K562 (cell line): Measurements from ENCODE around the gene ATXN1. TPM values are rescaled to one million over a fixed set of nuclear protein-coding genes. Genes with fewer than 3 reads are reported as not detected.

Experiments used
- ATAC-seq: fragments of 200-7000 bp; cut with Tn5 transposase; 3 replicates; pipeline ENCODE4 v1.9.1; 2020; ENCODE audit warnings: moderate library complexity
- BruUV-seq: library from RNA; stranded (reverse); fragments of 400-500 nt; replicated peaks from 2 replicates; lab custom pipeline; 2021; lab: Mats Ljungman, UMichigan
- CTCF ChIA-PET: fragments of 300-600 bp; formaldehyde crosslinking; extraction: SDS; loops from one replicate; lab custom pipeline; 2021; ENCODE audit warnings: low intra/inter-chr PET ratio; lab: Yijun Ruan, JAX
- POLR2A ChIA-PET: fragments of 300-600, 350-650 bp; sonication (Branson Sonifier 250); formaldehyde crosslinking; extraction: SDS; loops from one replicate; lab custom pipeline; 2021; ENCODE audit warnings: antibody characterized with exemption, inconsistent platforms; lab: Yijun Ruan, JAX
- DNase-seq, 4 experiments: peaks; one replicate each; pipeline versions ENCODE4 v3.0.0 to v3.0.0-alpha.2; 2011 to 2018; ENCODE audit warnings: low spot score in 3 of 4, mixed read lengths in 3 of 4; ENCODE audit errors: extremely low read depth in 1 of 4
- FAIRE-seq: peaks from 2 replicates; lab custom pipeline; 2011; peaks lifted over from hg19 to GRCh38; lab: Jason Lieb, UNC
- H2AFZ ChIP-seq: 2 replicates; pipeline ENCODE4 v1.6.0; 2011; ENCODE audit warnings: low read depth, low read length, control low read depth, inconsistent platforms
- H3K27ac ChIP-seq: fragments of 200-600 bp; 3 replicates; pipeline ENCODE4 v1.8.0; 2011; ENCODE audit warnings: low read depth, mild to moderate bottlenecking, control low read depth, inconsistent platforms, low read length, moderate library complexity, mixed read lengths; ENCODE audit errors: extremely low read depth
- H3K27me3 ChIP-seq, 2 experiments: fragments of 300-600 bp in 1 of 2; 2 replicates in 1 of 2; 3 replicates in 1 of 2; pipeline versions ENCODE4 v1.6.0 to v1.8.0; 2011; ENCODE audit warnings: inconsistent platforms in 2 of 2, low read length in 2 of 2, mild to moderate bottlenecking in 1 of 2, mixed read lengths in 1 of 2, moderate library complexity in 1 of 2; ENCODE audit not compliant: control insufficient read depth in 2 of 2, insufficient read depth in 2 of 2
- H3K36me3 ChIP-seq: fragments of 300-600 bp; 3 replicates; pipeline ENCODE4 v1.8.0; 2011; ENCODE audit warnings: mild to moderate bottlenecking, low read length, inconsistent platforms; ENCODE audit not compliant: control insufficient read depth, insufficient read depth
- H3K4me1 ChIP-seq, 2 experiments: fragments of 200-600 bp in 1 of 2; replicated peaks in 1 of 2; 2 replicates in 1 of 2; 3 replicates in 1 of 2; pipeline versions ENCODE4 v1.5.1 to v1.8.0; 2011; ENCODE audit warnings: inconsistent platforms in 2 of 2, low read length in 2 of 2, mild to moderate bottlenecking in 1 of 2, mixed read lengths in 1 of 2, moderate library complexity in 1 of 2; ENCODE audit not compliant: control insufficient read depth in 2 of 2, insufficient read depth in 2 of 2
- H3K4me2 ChIP-seq: 2 replicates; pipeline ENCODE4 v1.6.1; 2011; ENCODE audit warnings: low read length, control low read depth, inconsistent platforms, mixed read lengths; ENCODE audit not compliant: insufficient read depth
- H3K4me3 ChIP-seq: fragments of 200-600 bp; sonication (generic), shearing (Covaris generic); 2 replicates; pipeline ENCODE4 v1.5.1; 2016; ENCODE audit warnings: control low read depth, inconsistent platforms
- H3K79me2 ChIP-seq: fragments of 200-600 bp; 3 replicates; pipeline ENCODE4 v1.8.0; 2011; ENCODE audit warnings: low read length, inconsistent platforms; ENCODE audit not compliant: control insufficient read depth, insufficient read depth
- H3K9ac ChIP-seq, 2 experiments: 2 replicates each; pipeline versions ENCODE4 v1.6.0 to v1.6.1; 2011; ENCODE audit warnings: low read depth in 2 of 2, low read length in 2 of 2, control low read depth in 1 of 2, inconsistent platforms in 1 of 2, mild to moderate bottlenecking in 1 of 2, mixed read lengths in 1 of 2; ENCODE audit not compliant: insufficient read depth in 1 of 2
- H3K9me1 ChIP-seq: one replicate; pipeline ENCODE4 v1.6.0; 2011; ENCODE audit warnings: inconsistent platforms, mild to moderate bottlenecking, low read length, moderate library complexity; ENCODE audit not compliant: control insufficient read depth, insufficient read depth
- H3K9me3 ChIP-seq: replicated peaks from 2 replicates; pipeline ENCODE4 v1.5.1; 2011; ENCODE audit warnings: low read depth, low read length, inconsistent platforms; ENCODE audit not compliant: control insufficient read depth, insufficient read depth
- H4K20me1 ChIP-seq: replicated peaks from 2 replicates; pipeline ENCODE4 v1.6.1; 2011; ENCODE audit warnings: low read length, inconsistent platforms, mixed read lengths; ENCODE audit not compliant: control insufficient read depth, insufficient read depth
- FOXK1 ChIP-seq: sonication (generic); formaldehyde crosslinking; IDR thresholded peaks from 2 replicates; pipeline ENCODE4 v1.8.0; 2022; ENCODE audit warnings: missing genetic modification reagents, mild to moderate bottlenecking, borderline replicate concordance
- NUFIP1 ChIP-seq: fragments of 450-650 bp; IDR thresholded peaks from 2 replicates; pipeline ENCODE4 v1.6.1; 2018; ENCODE audit not compliant: partially characterized antibody
- XRCC3 ChIP-seq: fragments of 450-650 bp; IDR thresholded peaks from 2 replicates; pipeline ENCODE4 v1.6.1; 2017; ENCODE audit warnings: mild to moderate bottlenecking, moderate library complexity
- XRCC4 ChIP-seq: IDR thresholded peaks from one replicate; pipeline ENCODE4 v1.6.1; 2011; ENCODE audit not compliant: insufficient read depth, insufficient read length; ENCODE audit errors: extremely low read depth
- ZNF507 ChIP-seq: conservative IDR thresholded peaks from 2 replicates; pipeline ENCODE4 v1.6.1; 2017; ENCODE audit warnings: missing genetic modification characterization, missing compliant biosample characterization
- WGBS: fragments of 100-300 bp; shearing (Covaris generic); methylation state at CpG from one replicate; pipeline ENCODE4 v1.1.6; 2016; ENCODE audit warnings: low coverage, mixed read lengths; ENCODE audit not compliant: insufficient coverage; ENCODE audit errors: missing lambda C conversion rate; 5-methylcytosine and 5-hydroxymethylcytosine counted together
- in situ Hi-C: fragments of 300-500 bp; cut with MboI; formaldehyde crosslinking; loops from 4 replicates; pipeline ENCODE4 v1.15.0; 2018; ENCODE audit warnings: inconsistent platforms, mixed read lengths
- intact Hi-C: fragments of 100-400 bp; cut with micrococcal nuclease; formaldehyde crosslinking; loops from 2 replicates; pipeline ENCODE4 v1.14.2; 2022
- polyA plus RNA-seq, 8 experiments: library from polyadenylated mRNA; depleted of rRNA in 4 of 8; stranded (reverse) in 5 of 8; unstranded in 3 of 8; fragments of >200 nt; fragmentation: Nextera tagmentation in 2 of 8; fragmentation: Illumina TruSeq in 1 of 8; extraction: Ambion mirVana in 2 of 8; extraction: Trizol in 1 of 8; gene quantifications; 2 replicates each; pipeline versions ENCODE4 v1.2.1 to v1.2.3, GENCODE V29; 2011 to 2014; ENCODE audit warnings: inconsistent platforms in 1 of 8, missing spikeins in 1 of 8
- total RNA-seq, 7 experiments: library from RNA; depleted of rRNA in 6 of 7; stranded (reverse); fragments of >200 nt in 6 of 7; fragmentation: Illumina TruSeq in 2 of 7; extraction: Trizol in 2 of 7; gene quantifications; 2 replicates each; pipeline versions ENCODE4 v1.2.1 to v1.2.3, GENCODE V29; 2011 to 2021; ENCODE audit warnings: low replicate concordance in 1 of 7
- TF ChIP-seq, protein P1 (sequence below): sonication (generic); formaldehyde crosslinking; IDR thresholded peaks from 2 replicates; pipeline ENCODE4 v1.8.0; 2022; ENCODE audit warnings: missing genetic modification reagents, mild to moderate bottlenecking, moderate library complexity, borderline replicate concordance

The ATXN1 gene
- total and polyA plus RNA-seq, 9 of the 15 experiments (the other 6 are each of a cell fraction or from before 2014, with no cell fraction given): under 0.01 to 1.2 (median 0.58) TPM

DNA sequence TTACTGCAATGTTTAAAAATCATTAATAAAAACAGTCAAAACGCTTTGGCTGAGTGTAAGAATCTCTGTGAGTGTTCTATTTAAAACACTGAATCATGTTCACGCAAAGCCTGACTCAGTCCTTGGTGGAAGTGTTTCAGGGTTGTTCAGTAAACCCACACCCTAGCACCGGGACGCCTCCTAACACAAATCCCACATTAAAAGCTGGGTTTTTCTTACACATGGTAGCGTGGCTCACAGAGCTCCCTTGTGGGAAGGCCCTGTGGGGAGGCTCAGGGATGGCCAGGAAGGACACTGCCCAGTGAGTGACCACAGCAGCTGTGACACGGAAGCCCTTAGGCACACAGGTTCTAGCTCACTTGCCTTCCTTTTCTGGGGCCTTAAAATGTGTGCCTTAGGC lies 442.7 kb downstream of the ATXN1 start:
- Histone ChIP-seq H3K9me1 (no peaks in the 10 kb centered on the region), H3K9ac (peak overlapping the region; percentile 1 to 15; a peak in 2 of 4 replicates), H3K27ac (peak overlapping the region; percentile 35; the same call in 2 of the 3 replicates), H3K27me3 (no peaks in the 10 kb centered on the region; a peak in 1 of 5 replicates), H3K4me1 (peaks cover 23 to 44% of the 10 kb centered on the region in 2 experiments; a peak in 4 of 5 replicates), H3K4me2 (peak overlapping the region; percentile 14; the same call in 1 of the 2 replicates), H3K36me3 (no peaks in the 10 kb centered on the region), H3K9me3 (no peaks in the 10 kb centered on the region), H4K20me1 (no peaks in the 10 kb centered on the region), H3K79me2 (no peaks in the 10 kb centered on the region), H2AFZ (peak overlapping the region; percentile 77), H3K4me3 (no peak overlapping the region)
- in situ Hi-C loops (no loop called here), intact Hi-C loops (no loop called here)
- CTCF ChIA-PET: interaction anchor here (1.1 kb wide), 1 partner anchor 13 kb away, joined by 3 read pairs; no protein-coding TSS in a partner anchor
- POLR2A ChIA-PET: interaction anchor here (0.5 to 1.7 kb wide), 2 partner anchors 53 to 132 kb away, joined by 3 to 6 read pairs; no protein-coding TSS in a partner anchor
- DNase-seq: no peak
- no TSS peak for BruUV-seq
- no peak for FAIRE-seq
- WGBS: 50% methylated on average over 6 of the region's 6 CpGs
- no peak for TF ChIP-seq XRCC4
- TF ChIP-seq ZNF507 (tag): no peak
- no peak for TF ChIP-seq FOXK1 (CRISPR knock-in tag)
- TF ChIP-seq, protein P1, sequence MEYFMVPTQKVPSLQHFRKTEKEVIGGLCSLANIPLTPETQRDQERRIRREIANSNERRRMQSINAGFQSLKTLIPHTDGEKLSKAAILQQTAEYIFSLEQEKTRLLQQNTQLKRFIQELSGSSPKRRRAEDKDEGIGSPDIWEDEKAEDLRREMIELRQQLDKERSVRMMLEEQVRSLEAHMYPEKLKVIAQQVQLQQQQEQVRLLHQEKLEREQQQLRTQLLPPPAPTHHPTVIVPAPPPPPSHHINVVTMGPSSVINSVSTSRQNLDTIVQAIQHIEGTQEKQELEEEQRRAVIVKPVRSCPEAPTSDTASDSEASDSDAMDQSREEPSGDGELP (CRISPR knock-in tag): peak; percentile 23; the same call in 1 of the 2 replicates
- no peak for TF ChIP-seq XRCC3
- no peak for TF ChIP-seq NUFIP1
- no peak for ATAC-seq
